SK-N-SH treated with all-trans-retinoic acid at 6 μM for 48 hours (cell line): Measurements from ENCODE around the gene POLD2.

Source experiments
- ARNTL ChIP-seq: fragments of 450-650 bp; formaldehyde crosslinking; IDR thresholded peaks from 2 replicates; pipeline ENCODE4 v1.5.0; 2020; ENCODE audit warnings: low read depth, mild to moderate bottlenecking, moderate library complexity, borderline replicate concordance
- CSDC2 ChIP-seq: fragments of 250-450 bp; sonication (Bioruptor Pico); IDR thresholded peaks from 2 replicates; pipeline ENCODE4 v1.5.0; 2020; ENCODE audit warnings: mild to moderate bottlenecking, moderate library complexity
- TF ChIP-seq, protein P1 (sequence below): fragments of 250-450 bp; sonication (Bioruptor Pico); IDR thresholded peaks from 2 replicates; pipeline ENCODE4 v1.8.0; 2020; ENCODE audit warnings: mild to moderate bottlenecking, moderate library complexity, borderline replicate concordance

DNA sequence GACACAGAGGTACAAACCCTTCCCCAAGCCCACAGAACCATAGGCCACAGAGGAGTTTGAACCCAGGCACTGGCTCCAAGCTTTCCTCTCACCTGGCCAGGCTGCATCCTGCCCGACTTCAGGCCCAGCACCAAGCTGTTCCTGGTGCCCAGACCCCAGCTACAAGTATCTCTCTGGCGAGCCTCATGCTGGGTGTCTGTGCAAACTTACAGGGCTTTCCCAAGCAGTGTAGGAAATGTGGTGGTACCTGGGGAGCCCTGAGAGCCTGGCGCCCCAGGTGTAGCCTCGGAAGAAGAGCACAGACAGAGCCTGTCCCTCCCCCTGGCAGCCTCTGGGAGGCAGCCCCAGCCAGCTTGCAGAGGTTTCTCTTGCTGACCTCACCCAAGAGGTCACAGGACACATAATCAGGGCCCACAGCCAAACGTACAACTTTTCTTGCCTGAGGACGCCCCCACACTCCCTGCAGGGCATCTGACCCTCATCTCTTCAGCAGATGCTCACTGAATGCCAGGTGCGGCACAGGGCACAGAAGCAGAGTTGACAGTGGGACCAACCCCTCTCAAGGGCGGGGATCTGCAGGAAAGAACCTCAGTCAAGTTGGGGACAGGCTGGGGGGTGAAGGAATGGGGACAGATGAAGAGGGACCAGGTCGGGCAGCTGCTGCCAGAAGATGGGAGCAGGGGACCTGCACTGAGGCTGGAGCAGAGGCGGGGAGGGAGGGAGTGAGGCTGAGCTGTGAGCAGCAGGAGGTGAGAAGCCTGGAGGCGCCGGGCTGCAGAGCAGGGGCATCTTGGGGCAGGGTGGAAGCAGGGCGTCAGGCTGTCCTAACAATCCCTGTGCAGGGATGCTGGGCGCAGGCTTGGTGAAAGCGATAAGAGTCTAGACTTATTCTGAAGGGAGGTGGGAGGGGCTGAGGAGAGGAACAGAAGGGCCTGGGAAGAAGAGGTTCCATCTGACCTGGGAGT lies 34.0 kb upstream of the POLD2 start:
- TF ChIP-seq ARNTL (CRISPR knock-in tag), result no peak
- TF ChIP-seq, protein P1, sequence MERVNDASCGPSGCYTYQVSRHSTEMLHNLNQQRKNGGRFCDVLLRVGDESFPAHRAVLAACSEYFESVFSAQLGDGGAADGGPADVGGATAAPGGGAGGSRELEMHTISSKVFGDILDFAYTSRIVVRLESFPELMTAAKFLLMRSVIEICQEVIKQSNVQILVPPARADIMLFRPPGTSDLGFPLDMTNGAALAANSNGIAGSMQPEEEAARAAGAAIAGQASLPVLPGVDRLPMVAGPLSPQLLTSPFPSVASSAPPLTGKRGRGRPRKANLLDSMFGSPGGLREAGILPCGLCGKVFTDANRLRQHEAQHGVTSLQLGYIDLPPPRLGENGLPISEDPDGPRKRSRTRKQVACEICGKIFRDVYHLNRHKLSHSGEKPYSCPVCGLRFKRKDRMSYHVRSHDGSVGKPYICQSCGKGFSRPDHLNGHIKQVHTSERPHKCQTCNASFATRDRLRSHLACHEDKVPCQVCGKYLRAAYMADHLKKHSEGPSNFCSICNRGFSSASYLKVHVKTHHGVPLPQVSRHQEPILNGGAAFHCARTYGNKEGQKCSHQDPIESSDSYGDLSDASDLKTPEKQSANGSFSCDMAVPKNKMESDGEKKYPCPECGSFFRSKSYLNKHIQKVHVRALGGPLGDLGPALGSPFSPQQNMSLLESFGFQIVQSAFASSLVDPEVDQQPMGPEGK (CRISPR knock-in tag), result no peak
- TF ChIP-seq CSDC2 (CRISPR knock-in tag), result no peak
